ENCODE measurements around the gene GRIA4.

GRCh38 chr11:105718641-105719040 lies 108.8 kb downstream of the GRIA4 start:
- TF ChIP-seq CTCF (IDR thresholded peaks at IDR 0.05; ENCODE audit: insufficient read depth, low read length, poor library complexity, severe bottlenecking) (no peak), EZH2phosphoT487 (conservative IDR thresholded peaks at IDR 0.05; ENCODE audit: low read length) (no peak)
